NCI-H2171 (cell line): ENCODE measurements around the gene RPS26.
"Not testable (repeated sequence)": the region's sequence is repeated elsewhere in the genome, so short reads cannot be mapped to it uniquely, and the experiment has no call there.

Experiments
- DNase-seq: peaks from one replicate; lab custom pipeline; 2025; lab: John Stamatoyannopoulos, UW

The RPS26 gene

GRCh38 chr12:56021889-56022497, 19.7 kb upstream of the RPS26 start:
- DNase-seq, result no peak

- peak; percentile 27 for DNase-seq
These were observed 13.1 kb upstream of the RPS26 start for GRCh38 chr12:56028511-56029165.

- no peak for DNase-seq
These were observed 12.6 kb upstream of the RPS26 start for GRCh38 chr12:56029166-56029519.

GRCh38 chr12:56029666-56030293, 11.9 kb upstream of the RPS26 start:
- peak; percentile 2 for DNase-seq

GRCh38 chr12:56031987-56032386, 9.7 kb upstream of the RPS26 start:
- DNase-seq, result no peak

GRCh38 chr12:56034586-56035332, 7.0 kb upstream of the RPS26 start:
- DNase-seq, result no peak

GRCh38 chr12:56037161-56037560, 4.6 kb upstream of the RPS26 start:
- DNase-seq, result no peak

GRCh38 chr12:56038022-56038655, 3.6 kb upstream of the RPS26 start:
- no peak for DNase-seq

GRCh38 chr12:56040151-56040550, 1.6 kb upstream of the RPS26 start:
- DNase-seq, result no peak

GRCh38 chr12:56040963-56041551, 661 bp upstream of the RPS26 start:
- DNase-seq, result no peak

- DNase-seq, result not testable (repeated sequence)
These were observed 704 bp downstream of the RPS26 start for GRCh38 chr12:56042430-56042813.

GRCh38 chr12:56042843-56043242, 1.1 kb downstream of the RPS26 start:
- DNase-seq, result no peak

- DNase-seq, result no peak
These were observed 4.5 kb downstream of the RPS26 start for GRCh38 chr12:56046027-56046780.

GRCh38 chr12:56053407-56053893, 11.7 kb downstream of the RPS26 start:
- DNase-seq, result no peak

GRCh38 chr12:56059964-56060363, 18.2 kb downstream of the RPS26 start:
- not testable (repeated sequence) for DNase-seq

GRCh38 chr12:56061982-56062381, 20.3 kb downstream of the RPS26 start:
- no peak for DNase-seq

GRCh38 chr12:56062996-56063395, 21.3 kb downstream of the RPS26 start:
- no peak for DNase-seq

- DNase-seq, result no peak
These were observed 29.9 kb downstream of the RPS26 start for GRCh38 chr12:56071648-56072047.

GRCh38 chr12:56074396-56074795, 32.7 kb downstream of the RPS26 start:
- no peak for DNase-seq

GRCh38 chr12:56077966-56078365, 36.2 kb downstream of the RPS26 start:
- DNase-seq, result not testable (repeated sequence)

- DNase-seq, result no peak
These were observed 36.7 kb downstream of the RPS26 start for GRCh38 chr12:56078427-56078826.
